T-cell (primary cell): ENCODE results near the gene CCDC120. TPM values are rescaled to one million over a fixed set of nuclear protein-coding genes. Genes with fewer than 3 reads are reported as not detected.

Experiments used
- ATAC-seq, 4 experiments: fragments of 200-7000 bp in 3 of 4; fragments of 150-1000 bp in 1 of 4; cut with Tn5 transposase; replicated peaks in 1 of 4; 1 replicate in 3 of 4; 2 replicates in 1 of 4; pipeline ENCODE4 v1.10.0; 2021; ENCODE audit warnings: moderate library complexity in 3 of 4, mild to moderate bottlenecking in 2 of 4, moderate number of reproducible peaks in 1 of 4
- CTCF ChIA-PET, 2 donors: fragments of 300-600 bp; sonication (Branson Sonifier 250); formaldehyde crosslinking; loops; one replicate each; lab custom pipeline; 2022; ENCODE audit warnings: antibody characterized with exemption in 2 of 2; lab: Charles Lee
- POLR2A ChIA-PET, 2 donors: fragments of 300-600 bp; sonication (Branson Sonifier 250); formaldehyde crosslinking; loops; one replicate each; lab custom pipeline; 2022; ENCODE audit warnings: antibody characterized with exemption in 2 of 2; lab: Charles Lee
- DNase-seq, 35 experiments: peaks; one replicate each; pipeline versions ENCODE4 v3.0.0 to v3.0.0-alpha.2; 2013 to 2023
- H3K27ac ChIP-seq: one replicate; pipeline ENCODE4 v1.5.1; 2013; ENCODE audit warnings: low read length
- H3K27me3 ChIP-seq, 2 experiments: replicated peaks in 1 of 2; 1 replicate in 1 of 2; 2 replicates in 1 of 2; pipeline versions ENCODE4 v1.6.1 to v1.7.0; 2013; ENCODE audit warnings: low read length in 1 of 2, mixed read lengths in 1 of 2; ENCODE audit not compliant: control insufficient read depth in 2 of 2, insufficient read depth in 2 of 2; ENCODE audit errors: extremely low read depth in 1 of 2
- H3K36me3 ChIP-seq, 2 donors: 1 replicate in 1 of 2; 2 replicates in 1 of 2; pipeline versions ENCODE4 v1.6.1 to v1.7.0; 2013; ENCODE audit warnings: low read length in 1 of 2; ENCODE audit not compliant: control insufficient read depth in 2 of 2, insufficient read depth in 1 of 2; ENCODE audit errors: extremely low read depth in 1 of 2
- H3K4me1 ChIP-seq, 2 experiments: 1 replicate in 1 of 2; 2 replicates in 1 of 2; pipeline versions ENCODE4 v1.6.1 to v1.7.0; 2013; ENCODE audit warnings: low read length in 2 of 2, mixed read lengths in 1 of 2; ENCODE audit not compliant: insufficient read depth in 2 of 2, control insufficient read depth in 1 of 2; ENCODE audit errors: extremely low read depth in 1 of 2
- H3K4me3 ChIP-seq, 2 donors: 1 replicate in 1 of 2; 2 replicates in 1 of 2; pipeline versions ENCODE4 v1.5.1 to v1.7.0; 2013; ENCODE audit warnings: mild to moderate bottlenecking in 2 of 2, low read length in 1 of 2, moderate library complexity in 1 of 2; ENCODE audit not compliant: control insufficient read depth in 1 of 2; ENCODE audit errors: extremely low read depth in 1 of 2
- H3K9me3 ChIP-seq: 2 replicates; pipeline ENCODE4 v1.7.0; 2013
- H3K27ac Mint-ChIP-seq, 2 donors: one replicate each; pipeline ENCODE4 v1.8.0; 2020 to 2021; ENCODE audit warnings: mild to moderate bottlenecking in 2 of 2, mixed read lengths in 2 of 2
- H3K27me3 Mint-ChIP-seq, 2 donors: one replicate each; pipeline ENCODE4 v1.8.0; 2021 to 2022; ENCODE audit warnings: mixed read lengths in 2 of 2
- H3K36me3 Mint-ChIP-seq: one replicate; pipeline ENCODE4 v1.8.0; 2021; ENCODE audit warnings: mixed read lengths
- H3K4me1 Mint-ChIP-seq, 3 donors: one replicate each; pipeline ENCODE4 v1.8.0; 2020 to 2022; ENCODE audit warnings: mixed read lengths in 3 of 3, mild to moderate bottlenecking in 1 of 3
- H3K4me3 Mint-ChIP-seq, 3 donors: one replicate each; pipeline ENCODE4 v1.8.0; 2020 to 2022; ENCODE audit warnings: mild to moderate bottlenecking in 3 of 3, mixed read lengths in 3 of 3, moderate library complexity in 3 of 3
- H3K9me3 Mint-ChIP-seq, 3 donors: one replicate each; pipeline ENCODE4 v1.8.0; 2020 to 2022; ENCODE audit warnings: mixed read lengths in 3 of 3
- WGBS: methylation state at CpG from one replicate; pipeline ENCODE4 v1.1.5; 2013; ENCODE audit warnings: missing lambda C conversion rate; ENCODE audit not compliant: insufficient coverage; 5-methylcytosine and 5-hydroxymethylcytosine counted together
- total RNA-seq, 35 experiments: library from RNA in 6 of 35; stranded (reverse) in 6 of 35; fragments of 120-200 nt in 1 of 35; gene quantifications; one replicate each; pipeline versions ENCODE4 v1.2.1 to v1.2.4 and lab custom pipeline; 2013 to 2026

Gene CCDC120
- total RNA-seq, 5 donors from 2014 or later (not counting 1 experiment from before 2014, with no cell fraction given): 8.5 to 14.9 (median 9.1) TPM

- Mint-ChIP-seq H3K36me3 (peaks cover 25% of the 10 kb centered on the region), H3K4me3 (no peak overlapping the region), H3K27ac (no peak overlapping the region), H3K27me3 (peaks cover 0 to 4% of the 10 kb centered on the region in 2 donors), H3K9me3 (no peaks in the 10 kb centered on the region), H3K4me1 (peaks cover 32 to 41% (median 35%) of the 10 kb centered on the region in 3 donors)
- ATAC-seq: no peak
- POLR2A ChIA-PET: no interaction called here
- 97% methylated on average over 6 of the region's 15 CpGs for WGBS
- H3K4me3 ChIP-seq: no peak overlapping the region
- DNase-seq: no peak
- H3K27me3 ChIP-seq: no peaks in the 10 kb centered on the region
- no peaks in the 10 kb centered on the region for H3K9me3 ChIP-seq
- CTCF ChIA-PET: no interaction called here
- peaks cover 0 to 33% of the 10 kb centered on the region in 2 donors for H3K36me3 ChIP-seq
- no peak overlapping the region for H3K27ac ChIP-seq
- peaks cover 2 to 27% of the 10 kb centered on the region in 2 experiments for H3K4me1 ChIP-seq
Measured at GRCh38 chrX:49037883-49038475, 20.8 kb upstream of the CCDC120 start.

DNA sequence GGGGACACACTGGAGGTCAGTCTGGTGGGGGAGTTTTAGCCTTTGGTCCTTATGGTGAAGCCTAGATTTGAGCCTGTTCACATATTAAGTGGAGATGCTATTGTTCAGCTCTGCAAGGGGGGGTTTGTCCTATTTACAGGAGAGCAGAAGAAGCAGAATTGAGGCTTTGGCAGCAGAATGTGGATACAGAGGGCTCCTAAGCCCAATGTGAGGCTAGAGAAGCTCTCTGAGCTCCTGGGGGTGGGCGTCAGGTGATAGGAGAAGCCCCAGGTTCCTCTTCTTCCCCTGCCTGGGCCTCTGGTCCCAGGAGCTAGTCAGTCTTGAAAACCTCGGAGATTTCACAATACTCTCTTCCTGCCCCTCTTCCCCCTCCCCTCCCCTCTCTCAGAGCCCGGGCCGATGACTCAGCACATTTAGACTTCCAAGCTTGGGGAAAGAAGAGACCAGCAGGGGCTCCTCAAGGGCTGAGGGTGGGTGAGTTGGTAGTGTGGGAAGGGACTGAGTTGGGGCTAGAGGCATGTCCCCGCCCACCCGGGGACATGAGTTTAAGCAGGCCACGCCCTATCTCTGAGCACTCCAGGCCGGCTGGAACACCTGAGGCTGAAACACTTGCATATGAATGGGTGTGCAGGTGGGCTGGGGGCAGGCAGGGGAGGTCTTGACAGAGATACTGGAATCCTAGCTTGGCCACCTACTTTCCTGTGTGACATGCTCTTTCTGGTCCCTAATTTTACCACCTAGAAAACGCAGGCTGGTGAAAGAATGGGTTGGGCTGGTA, 19.0 kb upstream of the CCDC120 start:
- Mint-ChIP-seq H3K4me1 (peaks cover 32 to 46% (median 40%) of the 10 kb centered on the region in 3 donors), H3K27ac (peak overlapping the region; percentile 75 to 79), H3K4me3 (peak overlapping the region; percentile 13 to 31 (median 22)), H3K36me3 (peaks cover 13% of the 10 kb centered on the region), H3K9me3 (no peaks in the 10 kb centered on the region), H3K27me3 (peaks cover 0 to under 1% of the 10 kb centered on the region in 2 donors)
- ATAC-seq (no peak), DNase-seq (peak in 29 of 35 experiments; percentile 4 to 47 (median 15))
- Histone ChIP-seq H3K9me3 (no peaks in the 10 kb centered on the region), H3K36me3 (peaks cover 0 to 16% of the 10 kb centered on the region in 2 donors), H3K27me3 (no peaks in the 10 kb centered on the region), H3K4me3 (no peak overlapping the region), H3K27ac (peak overlapping the region; percentile 38), H3K4me1 (peaks cover 2 to 34% of the 10 kb centered on the region in 2 experiments)
- ChIA-PET CTCF (interaction anchor here in 1 of 2 donors (0.6 kb wide), 1 partner anchor 73 kb away, joined by 3 read pairs; no protein-coding TSS in a partner anchor), POLR2A (no interaction called here)
- no CpG with 5 or more reads among the region's 9 CpGs for WGBS

GRCh38 chrX:49040376-49040955, 18.3 kb upstream of the CCDC120 start:
- CTCF ChIA-PET: no interaction called here
- ATAC-seq: no peak
- 83% methylated on average over 2 of the region's 7 CpGs for whole genome bisulfite sequencing
- Mint-ChIP-seq H3K4me3 (peak overlapping the region; percentile 13 to 80 (median 31)), H3K4me1 (peaks cover 32 to 46% (median 40%) of the 10 kb centered on the region in 3 donors), H3K27me3 (no peaks in the 10 kb centered on the region), H3K36me3 (peaks cover 12% of the 10 kb centered on the region), H3K27ac (peak overlapping the region; percentile 75 to 79), H3K9me3 (no peaks in the 10 kb centered on the region)
- POLR2A ChIA-PET: no interaction called here
- Histone ChIP-seq H3K4me3 (no peak overlapping the region), H3K9me3 (no peaks in the 10 kb centered on the region), H3K27me3 (no peaks in the 10 kb centered on the region), H3K27ac (peak overlapping the region; percentile 38), H3K4me1 (peaks cover 2 to 34% of the 10 kb centered on the region in 2 experiments), H3K36me3 (peaks cover 0 to 15% of the 10 kb centered on the region in 2 donors)
- no peak for DNase-seq

DNA sequence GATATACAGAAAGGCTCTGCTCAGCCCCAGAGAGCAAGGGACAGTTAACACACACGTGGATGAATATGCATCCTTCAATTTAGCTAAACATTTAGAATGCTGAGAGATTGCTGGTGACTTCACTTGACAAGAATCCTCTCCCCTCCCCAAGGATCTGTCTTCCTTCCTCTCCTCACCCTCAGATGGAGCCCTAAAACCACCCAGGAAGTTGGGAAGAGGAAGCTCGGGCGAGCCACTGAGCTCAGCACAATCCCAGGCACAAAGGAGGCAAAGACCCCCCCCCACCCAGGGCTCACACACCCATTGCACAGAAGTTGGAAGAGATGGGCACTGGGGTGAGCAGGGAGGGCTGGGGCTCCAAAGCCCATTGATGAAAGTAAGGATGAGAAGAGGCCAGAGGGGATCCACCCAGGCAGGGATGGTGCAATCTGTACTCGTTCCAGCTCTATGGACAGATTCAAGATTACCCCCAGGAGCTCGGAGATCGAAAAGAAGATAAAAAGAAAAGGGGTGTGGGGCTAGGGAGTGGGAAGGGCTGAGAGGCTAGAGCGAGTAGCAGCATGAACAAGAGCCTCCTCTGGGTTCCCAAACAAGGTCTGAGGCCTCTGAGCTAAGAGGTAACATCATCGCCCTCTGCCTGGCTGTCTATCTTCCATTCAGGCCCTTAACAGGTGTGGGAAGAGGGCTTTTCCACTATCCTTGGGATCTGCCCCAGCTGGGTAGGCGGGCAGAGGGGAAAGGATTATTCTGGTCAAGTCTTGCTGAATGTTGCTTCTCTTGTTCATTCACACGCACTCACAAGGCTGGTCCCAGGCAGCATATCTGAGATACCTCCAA, 16.8 kb upstream of the CCDC120 start:
- H3K4me3 ChIP-seq: peak overlapping the region; percentile 62 to 63
- peaks cover 32 to 46% (median 40%) of the 10 kb centered on the region in 3 donors for H3K4me1 Mint-ChIP-seq
- H3K27ac ChIP-seq: peak overlapping the region; percentile 84
- WGBS: 20% methylated on average over 1 of the region's 10 CpGs
- DNase-seq (peak in 2 of 35 experiments; percentile 3 to 19), ATAC-seq (no peak)
- H3K36me3 Mint-ChIP-seq: peaks cover 12% of the 10 kb centered on the region
- peaks cover 2 to 34% of the 10 kb centered on the region in 2 experiments for H3K4me1 ChIP-seq
- no peaks in the 10 kb centered on the region for H3K27me3 ChIP-seq
- H3K27me3 Mint-ChIP-seq: no peaks in the 10 kb centered on the region
- peaks cover 0 to 15% of the 10 kb centered on the region in 2 donors for H3K36me3 ChIP-seq
- POLR2A ChIA-PET: interaction anchor here (0.5 to 0.6 kb wide), 5 partner anchors 27 to 1913 kb away, joined by 3 to 11 read pairs (median 6); no protein-coding TSS in a partner anchor
- peak overlapping the region; percentile 80 to 89 (median 84) for H3K4me3 Mint-ChIP-seq
- H3K9me3 Mint-ChIP-seq: no peaks in the 10 kb centered on the region
- peak overlapping the region; percentile 91 to 92 for H3K27ac Mint-ChIP-seq
- H3K9me3 ChIP-seq: no peaks in the 10 kb centered on the region
- CTCF ChIA-PET: interaction anchor here in 1 of 2 donors (0.6 kb wide), 1 partner anchor 40 kb away, joined by 8 read pairs; the partner anchor contains the start of gene GRIPAP1

DNA sequence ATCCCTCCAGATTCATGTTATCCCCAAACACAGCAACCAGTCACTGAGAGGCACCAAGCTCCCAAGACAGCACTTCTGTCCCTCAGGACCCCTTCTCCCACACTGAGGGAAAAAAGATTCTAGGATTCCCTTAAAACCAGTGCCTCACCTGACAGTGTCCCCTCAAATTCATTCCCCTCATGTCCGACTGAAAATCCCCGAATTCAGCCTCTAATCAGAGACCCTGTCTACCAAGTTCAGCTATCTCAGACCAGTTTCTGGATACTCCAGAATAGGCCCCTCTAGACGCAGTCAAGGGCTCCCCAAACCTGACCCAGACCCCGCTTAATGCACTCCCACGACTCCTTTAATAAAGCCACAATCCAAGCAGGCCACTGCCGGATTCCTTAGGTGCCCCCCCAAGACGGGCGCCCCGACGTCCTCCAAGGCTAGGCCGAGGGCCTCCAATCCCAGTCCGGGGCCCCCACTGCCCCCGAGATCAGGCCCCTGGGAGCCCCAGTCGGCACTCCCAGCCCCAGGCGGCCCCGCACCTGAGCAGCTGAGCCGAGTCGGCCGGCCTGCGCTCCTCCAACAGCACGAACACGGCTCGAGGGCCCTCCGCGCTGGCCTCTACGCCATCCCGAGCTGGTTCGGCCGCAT, 16.1 kb upstream of the CCDC120 start:
- H3K27me3 ChIP-seq: no peaks in the 10 kb centered on the region
- ATAC-seq: peak; percentile 1 to 6 (median 2)
- 4% methylated on average over 14 of the region's 29 CpGs for WGBS
- peaks cover 32 to 46% (median 40%) of the 10 kb centered on the region in 3 donors for H3K4me1 Mint-ChIP-seq
- ChIA-PET POLR2A (interaction anchor here in 1 of 2 donors (0.6 to 0.7 kb wide), 2 partner anchors 40 to 65 kb away, joined by 5 to 6 read pairs; no protein-coding TSS in a partner anchor), CTCF (interaction anchor here in 1 of 2 donors (0.6 kb wide), 1 partner anchor 149 kb away, joined by 3 read pairs; no protein-coding TSS in a partner anchor)
- peak overlapping the region; percentile 84 for H3K27ac ChIP-seq
- no peaks in the 10 kb centered on the region for H3K27me3 Mint-ChIP-seq
- H3K36me3 Mint-ChIP-seq: peaks cover 10% of the 10 kb centered on the region
- peak overlapping the region; percentile 62 to 63 for H3K4me3 ChIP-seq
- peak overlapping the region; percentile 80 to 89 (median 84) for H3K4me3 Mint-ChIP-seq
- H3K27ac Mint-ChIP-seq: peak overlapping the region; percentile 91 to 92
- peak in 1 of 35 experiments; percentile 4 for DNase-seq
- H3K9me3 Mint-ChIP-seq: no peaks in the 10 kb centered on the region
- H3K36me3 ChIP-seq: peaks cover 0 to 14% of the 10 kb centered on the region in 2 donors
- peaks cover 2 to 34% of the 10 kb centered on the region in 2 experiments for H3K4me1 ChIP-seq
- H3K9me3 ChIP-seq: no peaks in the 10 kb centered on the region
